Stimulated activated CD8-positive, alpha-beta memory T cell treated with anti-CD3 and anti-CD28 coated beads, Interleukin-15, amount 100 ng/mL, for 48 hours (primary cell): ENCODE measurements around the gene GPR107.

ENCODE experiments used
- DNase-seq, 2 donors: peaks; one replicate each; pipeline ENCODE4 v3.0.0-alpha.2; 2020; ENCODE audit warnings: low read depth in 2 of 2

The GPR107 gene

GRCh38 chr9:130027533-130028365, 26.0 kb upstream of the GPR107 start:
- no peak for DNase-seq

DNA sequence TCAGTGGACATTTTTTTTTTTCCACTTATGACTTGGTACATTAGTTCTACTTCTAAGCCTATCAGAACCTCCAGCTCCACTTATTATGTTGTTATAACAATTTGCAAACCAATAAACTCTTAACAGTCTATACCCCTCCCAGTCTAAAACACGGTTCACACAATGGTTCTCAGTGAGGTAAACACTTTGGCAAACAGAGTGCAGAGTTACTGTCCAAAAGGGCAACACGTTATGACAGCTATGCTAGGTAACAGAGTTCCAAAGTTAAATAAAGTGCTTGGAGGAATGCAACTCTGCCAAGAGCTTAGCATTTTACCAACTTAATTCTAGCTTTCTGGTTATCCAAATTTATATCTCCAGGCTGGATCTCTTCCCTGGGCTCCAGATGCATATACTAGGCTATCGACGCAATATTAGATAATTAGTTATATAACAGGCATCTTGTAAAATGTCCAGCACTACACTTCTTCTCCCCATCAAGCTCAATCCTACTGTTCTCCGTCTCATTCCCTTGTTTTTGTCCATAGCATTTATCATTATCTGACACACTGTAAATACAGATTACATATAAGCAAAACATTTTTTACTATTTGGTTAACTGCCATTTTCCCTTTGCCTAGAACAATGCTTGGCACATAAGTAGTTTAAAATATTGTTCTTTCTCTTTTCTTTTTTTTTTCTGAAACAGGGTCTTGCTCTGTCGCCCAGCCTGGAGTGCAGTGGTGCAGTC, 25.0 kb upstream of the GPR107 start:
- DNase-seq, result no peak

GRCh38 chr9:130029223-130029973, 24.3 kb upstream of the GPR107 start:
- DNase-seq, result no peak

GRCh38 chr9:130030651-130031127, 23.0 kb upstream of the GPR107 start:
- DNase-seq, result no peak

DNA sequence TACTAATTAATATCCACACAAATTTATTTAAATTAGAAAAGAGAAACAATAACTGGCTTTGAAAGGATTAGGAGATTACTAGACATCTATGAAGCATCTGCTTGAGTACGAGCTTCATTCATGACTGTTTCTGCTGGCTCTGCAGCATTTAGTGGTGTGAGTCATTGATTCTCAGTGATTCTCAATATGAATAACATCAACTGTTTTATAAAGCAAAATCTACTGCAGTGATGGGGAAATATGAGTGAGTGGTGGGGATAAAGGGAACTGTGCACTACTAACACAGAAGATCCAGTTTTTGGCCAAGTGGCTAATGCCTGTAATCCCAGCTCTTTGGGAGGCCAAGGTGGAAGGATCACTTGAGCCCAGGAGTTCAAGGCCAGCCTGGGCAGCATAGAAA, 19.1 kb upstream of the GPR107 start:
- DNase-seq, result no peak

DNA sequence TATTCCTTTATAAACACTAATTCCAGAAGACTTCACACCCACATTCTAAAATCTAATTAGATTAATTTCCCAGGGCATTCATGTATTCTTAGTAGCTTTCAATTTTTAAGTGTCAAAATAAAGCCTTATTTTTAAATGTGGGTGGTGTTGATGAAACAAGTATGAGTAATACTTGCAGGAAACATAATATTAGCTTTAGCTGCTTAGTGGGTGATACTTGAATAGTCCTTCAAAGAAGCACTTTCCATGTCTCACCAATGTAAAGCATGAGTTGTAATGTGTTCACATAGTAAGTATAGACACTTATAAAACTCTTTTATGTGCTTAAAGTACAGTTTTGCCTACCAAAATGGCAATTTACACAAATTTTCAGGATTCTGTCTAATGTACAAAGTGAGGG, 17.6 kb upstream of the GPR107 start:
- no peak for DNase-seq

- DNase-seq, result no peak
Measured at GRCh38 chr9:130039528-130040147, 14.1 kb upstream of the GPR107 start.

GRCh38 chr9:130040984-130041647, 12.6 kb upstream of the GPR107 start:
- no peak for DNase-seq

GRCh38 chr9:130041648-130042405, 11.9 kb upstream of the GPR107 start:
- DNase-seq, result no peak

GRCh38 chr9:130042406-130042884, 11.3 kb upstream of the GPR107 start:
- no peak for DNase-seq

GRCh38 chr9:130042885-130043653, 10.6 kb upstream of the GPR107 start, which contains the start of gene FNBP1:
Gene FNBP1, minus strand, starts transcription at chr9:130043189. Its CDS starts 214 bp downstream, at chr9:130042975.
- DNase-seq, result peak; percentile 70

DNA sequence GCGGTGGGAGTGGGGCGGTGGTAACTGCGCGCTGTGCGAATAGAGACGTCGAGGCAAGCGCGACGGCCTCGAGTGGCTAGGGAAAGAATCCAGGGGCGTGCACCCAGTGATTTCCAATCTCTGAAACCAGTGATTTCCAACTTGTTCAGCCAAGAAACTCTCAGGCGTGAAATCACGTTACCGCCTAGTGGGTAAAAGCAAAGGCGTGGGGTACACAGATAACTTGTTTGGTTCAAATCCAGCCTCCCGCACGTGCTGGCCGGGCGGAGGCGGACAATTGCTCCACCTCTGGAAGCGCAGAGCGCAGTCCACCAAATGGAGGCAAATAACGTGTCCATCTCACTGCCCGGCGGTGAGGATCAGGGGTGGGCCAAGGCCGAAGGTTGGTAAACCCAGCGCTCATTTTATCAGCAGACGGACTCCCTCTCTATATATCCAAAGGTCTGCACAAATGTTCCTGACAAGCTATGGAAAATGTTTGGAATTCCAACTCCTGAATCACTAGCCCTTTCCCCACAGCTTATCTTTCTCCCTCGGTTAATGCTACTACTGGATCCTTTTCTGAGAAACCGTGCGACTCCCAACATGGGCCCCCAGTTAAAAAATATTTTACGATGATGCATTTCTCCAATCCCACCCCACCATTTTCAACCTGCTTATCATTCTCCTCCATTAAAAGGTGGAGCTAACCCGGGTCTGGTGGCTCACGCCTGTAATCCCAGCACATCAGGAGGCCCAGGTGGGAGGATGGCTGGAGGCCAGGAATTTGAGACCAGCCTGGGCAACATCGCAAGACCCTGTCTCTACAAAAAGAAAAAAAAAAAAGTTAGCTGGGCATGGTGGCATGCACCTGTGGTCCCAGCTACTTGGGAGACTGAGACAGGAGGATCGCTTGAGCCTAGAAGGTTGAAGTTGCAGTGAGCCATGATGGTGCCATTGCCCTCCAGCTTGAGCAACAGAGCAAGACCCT, 9.8 kb upstream of the GPR107 start:
- DNase-seq, result no peak

GRCh38 chr9:130045725-130046450, 7.8 kb upstream of the GPR107 start:
- no peak for DNase-seq

- DNase-seq, result no peak
Measured at GRCh38 chr9:130049431-130050210, 4.1 kb upstream of the GPR107 start.

DNA sequence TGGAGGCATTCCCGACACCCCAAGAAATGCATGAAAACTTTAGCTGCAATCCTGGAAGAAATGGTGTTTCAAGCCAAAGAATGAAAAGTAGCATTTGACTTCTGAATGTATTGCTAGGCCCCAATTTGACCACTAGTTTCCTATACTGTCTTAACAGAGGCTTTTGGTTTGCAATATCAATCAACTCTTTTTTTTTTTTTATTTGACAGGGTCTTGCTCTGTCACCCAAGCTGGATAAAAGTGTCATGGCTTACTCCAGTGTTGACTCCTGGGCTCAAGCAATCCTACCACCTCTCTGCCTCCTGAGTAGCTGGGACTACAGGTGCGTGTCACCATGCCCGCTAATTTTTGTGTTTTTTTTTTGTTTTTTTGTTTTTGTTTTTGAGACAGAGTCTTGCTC, 3.2 kb upstream of the GPR107 start:
- no peak for DNase-seq

- no peak for DNase-seq
Measured at GRCh38 chr9:130051855-130052254, 1.9 kb upstream of the GPR107 start.

GRCh38 chr9:130053109-130053503, 600 bp upstream of the GPR107 start:
- DNase-seq, result no peak
